Spleen (tissue), 7 donors: ENCODE results near the gene DOK7.

ENCODE experiments used
- POLR2AphosphoS5 ChIP-seq, 3 donors: sonication (generic); formaldehyde crosslinking; IDR thresholded peaks; one replicate each; pipeline ENCODE4 v1.5.1; 2017; ENCODE audit warnings: antibody characterized with exemption in 3 of 3
- TF ChIP-seq, protein P1 (sequence below), 11 experiments: fragments of 200-600 bp in 7 of 11; fragments of 450-650 bp in 4 of 11; sonication (generic) in 4 of 11; IDR thresholded peaks in 8 of 11; conservative IDR thresholded peaks in 3 of 11; 1 replicate in 7 of 11; 2 replicates in 4 of 11; pipeline versions ENCODE4 v1.4.0 to v1.8.0; 2016 to 2021; ENCODE audit warnings: antibody characterized with exemption in 11 of 11, inconsistent platforms in 4 of 11, mild to moderate bottlenecking in 1 of 11
- donor health status: DM: no; HTN: no; CAD: no; lungs with moderate emphysema.
- donor health status: DM: no; HTN: no; CAD: no.
- donor health status: DM: no; HTN: no; CAD: no.

DNA sequence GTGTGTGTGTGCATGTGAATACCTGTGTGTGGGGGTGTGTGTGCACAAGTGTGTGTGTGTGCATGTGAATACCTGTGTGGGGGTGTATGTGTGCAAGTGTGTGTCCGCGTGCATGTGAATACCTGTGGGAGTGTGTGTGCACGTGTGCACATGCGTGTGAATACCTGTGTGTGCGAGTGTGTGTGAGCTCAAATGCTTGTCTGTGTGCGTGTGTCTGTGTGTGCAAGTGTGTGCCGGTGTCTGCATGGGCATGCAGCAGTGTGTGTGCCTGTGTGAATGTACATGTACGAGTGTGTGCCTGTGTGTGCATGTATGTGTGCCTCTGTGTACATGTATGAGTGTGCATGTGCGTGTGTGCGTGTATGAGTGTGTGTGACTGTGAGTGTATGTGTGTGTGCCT is 5.0 kb downstream of the DOK7 start:
- TF ChIP-seq, protein P1, sequence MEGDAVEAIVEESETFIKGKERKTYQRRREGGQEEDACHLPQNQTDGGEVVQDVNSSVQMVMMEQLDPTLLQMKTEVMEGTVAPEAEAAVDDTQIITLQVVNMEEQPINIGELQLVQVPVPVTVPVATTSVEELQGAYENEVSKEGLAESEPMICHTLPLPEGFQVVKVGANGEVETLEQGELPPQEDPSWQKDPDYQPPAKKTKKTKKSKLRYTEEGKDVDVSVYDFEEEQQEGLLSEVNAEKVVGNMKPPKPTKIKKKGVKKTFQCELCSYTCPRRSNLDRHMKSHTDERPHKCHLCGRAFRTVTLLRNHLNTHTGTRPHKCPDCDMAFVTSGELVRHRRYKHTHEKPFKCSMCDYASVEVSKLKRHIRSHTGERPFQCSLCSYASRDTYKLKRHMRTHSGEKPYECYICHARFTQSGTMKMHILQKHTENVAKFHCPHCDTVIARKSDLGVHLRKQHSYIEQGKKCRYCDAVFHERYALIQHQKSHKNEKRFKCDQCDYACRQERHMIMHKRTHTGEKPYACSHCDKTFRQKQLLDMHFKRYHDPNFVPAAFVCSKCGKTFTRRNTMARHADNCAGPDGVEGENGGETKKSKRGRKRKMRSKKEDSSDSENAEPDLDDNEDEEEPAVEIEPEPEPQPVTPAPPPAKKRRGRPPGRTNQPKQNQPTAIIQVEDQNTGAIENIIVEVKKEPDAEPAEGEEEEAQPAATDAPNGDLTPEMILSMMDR (IDR thresholded peaks at IDR 0.05 in 8 of 11, conservative IDR thresholded peaks at IDR 0.05 in 3 of 11): no peak
- TF ChIP-seq POLR2AphosphoS5 (IDR thresholded peaks at IDR 0.05): no peak
